HT-29 (cell line): ENCODE measurements around the gene TRAK1. TPM values are rescaled to one million over a fixed set of nuclear protein-coding genes. Genes with fewer than 3 reads are reported as not detected.

Source experiments
- DNase-seq: peaks from one replicate; pipeline ENCODE4 v3.0.0-alpha.2; 2015; ENCODE audit warnings: low spot score
- small RNA-seq: library from RNA; depleted of rRNA; stranded (forward); fragments of <200 nt; gene quantifications from one replicate; pipeline ENCODE3, GENCODE V24; 2014
- total RNA-seq: library from RNA; depleted of rRNA; stranded (reverse); fragments of >200 nt; shearing (Covaris generic); gene quantifications from 2 replicates; pipeline ENCODE4 v1.2.3, GENCODE V29; 2014; rRNA removed

Gene TRAK1
- total RNA-seq, 1 experiment from 2014 or later = 186 TPM

DNA sequence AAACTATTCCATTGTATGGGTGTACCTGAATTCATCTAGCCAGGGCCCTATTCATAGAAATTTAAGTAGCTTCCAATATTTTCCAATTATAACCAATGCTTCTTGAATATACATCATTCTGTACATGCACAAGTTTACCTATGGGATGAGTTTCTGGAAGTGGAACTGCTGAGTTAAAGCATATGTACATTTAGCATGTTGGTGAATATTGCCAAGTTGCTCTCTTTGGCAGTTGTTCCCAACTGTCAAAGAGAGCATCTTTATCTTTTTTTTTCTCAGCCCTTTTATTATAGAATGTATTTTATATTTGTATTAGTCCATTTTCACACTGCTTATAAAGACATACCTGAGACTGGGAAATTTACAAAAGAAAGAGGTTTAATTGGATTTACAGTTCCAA, 183.1 kb downstream of the TRAK1 start:
- DNase-seq = no peak

DNA sequence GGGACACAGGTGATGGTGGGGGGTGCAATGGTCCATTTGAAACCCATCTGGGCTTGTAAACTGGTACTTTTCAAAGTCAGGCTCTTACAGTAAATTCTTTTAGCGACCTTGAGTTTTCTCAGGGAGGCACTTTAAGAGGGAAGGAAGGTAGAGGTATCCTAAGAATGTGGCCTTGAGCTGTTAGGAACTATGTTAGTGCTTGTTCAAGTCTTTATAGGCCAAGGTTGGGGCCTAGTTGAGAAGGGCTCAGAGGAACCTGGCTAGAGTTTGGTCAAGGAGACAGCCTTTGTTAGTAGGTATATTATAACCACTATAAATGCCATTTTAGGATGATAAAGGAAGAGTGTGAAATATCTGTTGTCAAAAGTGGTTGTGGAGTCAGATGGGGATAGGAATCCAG, 184.1 kb downstream of the TRAK1 start:
- no peak for DNase-seq

Small RNA genes within 50 kb of the gene (small RNA-seq; reads per million reads assigned to genes)
- not detected for gene RNU4-78P

Other genes starting within 250 kb of the TRAK1 start
- 1.4 and 3.2 TPM in 2 replicates for gene ULK4, start 129.3 kb upstream of the TRAK1 start, total RNA-seq
- gene CCK, start 174.8 kb downstream of the TRAK1 start, total RNA-seq = 0.23 TPM in 1 of 2 replicates, not detected in the other